ENCODE results near the gene EEPD1. TPM values are rescaled to one million over a fixed set of nuclear protein-coding genes. Genes with fewer than 3 reads are reported as not detected.
"Not testable (repeated sequence)": the region's sequence is repeated elsewhere in the genome, so short reads cannot be mapped to it uniquely, and the experiment has no call there.

Gene EEPD1
- total and polyA plus RNA-seq, 4 donors: 2.3 to 12.3 (median 7.1) TPM

DNA sequence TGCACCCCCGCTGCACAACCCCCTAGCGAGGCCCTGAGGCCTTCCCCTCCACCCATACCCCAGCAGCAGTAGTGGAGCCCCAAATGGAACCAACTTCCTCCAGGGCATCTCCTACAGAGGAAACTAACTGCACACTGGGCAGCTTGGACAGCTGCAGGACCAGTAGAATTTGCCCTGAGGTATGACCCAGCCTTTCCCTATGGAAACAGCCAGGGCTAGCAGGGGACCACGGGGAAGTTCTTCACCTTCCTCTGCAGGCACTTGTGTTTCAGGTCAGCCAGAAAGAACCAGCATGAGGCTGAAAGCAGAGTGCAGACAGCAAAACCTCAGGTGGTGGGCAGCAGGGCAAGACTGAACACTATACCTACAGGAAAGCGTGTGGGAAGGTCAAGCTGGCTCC is 5.7 kb upstream of the EEPD1 start:
- TF ChIP-seq FOXA1 (IDR thresholded peaks at IDR 0.05) (no peak), HNF4G (IDR thresholded peaks at IDR 0.05) (no peak)
- Histone ChIP-seq H3K4me3 (ENCODE audit: low read depth in 1 of 3, low read length in 3 of 3) (no peak overlapping the region), H3K9me3 (ENCODE audit: control insufficient read depth in 4 of 4, low read length in 3 of 4) (no peaks in the 10 kb centered on the region), H3K4me1 (ENCODE audit: control insufficient read depth in 4 of 4, insufficient read depth in 4 of 4, low read length in 3 of 4) (peaks cover 1 to 29% (median 21%) of the 10 kb centered on the region in 4 donors), H3K36me3 (ENCODE audit: control insufficient read depth in 4 of 4, insufficient read depth in 3 of 4, low read depth in 1 of 4, low read length in 3 of 4) (no peaks in the 10 kb centered on the region), H3K9ac (ENCODE audit: low read depth in 1 of 2, low read length in 2 of 2) (no peak overlapping the region), H3K27ac (ENCODE audit: low read depth in 1 of 2, low read length in 2 of 2) (no peak overlapping the region), H3K27me3 (ENCODE audit: control insufficient read depth in 4 of 4, insufficient read depth in 4 of 4, low read length in 3 of 4) (no peaks in the 10 kb centered on the region)
- DNase-seq (ENCODE audit: low spot score): no peak
- WGBS: 75% methylated on average over 4 of the region's 4 CpGs

DNA sequence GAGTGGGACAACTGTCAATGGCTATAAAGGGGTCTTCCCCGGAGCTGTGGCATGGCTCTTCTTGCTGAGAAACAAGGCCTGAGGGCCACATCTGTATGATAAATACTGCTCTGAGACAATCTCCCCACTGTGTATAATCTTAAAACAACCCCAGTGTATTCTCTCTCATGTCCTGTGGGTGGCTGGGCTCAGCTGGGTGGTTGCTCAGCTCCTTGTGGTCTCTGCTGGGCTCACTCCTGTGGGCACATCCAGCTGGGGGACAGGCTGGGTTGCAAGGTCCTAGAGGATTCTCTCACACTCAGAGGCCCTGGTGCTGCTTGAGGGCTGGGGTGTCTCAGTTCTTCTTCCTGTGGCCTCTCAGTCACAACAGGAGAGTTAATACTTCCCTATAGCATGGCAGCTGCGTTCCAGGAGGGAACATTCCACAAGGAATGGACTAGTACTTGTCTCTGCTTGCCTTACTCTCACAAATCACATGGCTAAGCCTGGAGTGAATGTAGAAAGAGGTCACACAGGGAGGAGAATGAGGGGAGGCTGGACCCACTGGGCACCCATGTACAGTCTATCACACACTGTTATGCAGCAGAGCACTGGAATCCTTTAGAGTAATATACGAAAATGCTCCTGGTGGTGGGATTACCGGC is 4.5 kb upstream of the EEPD1 start:
- WGBS: 69% methylated on average over 4 of the region's 4 CpGs

DNA sequence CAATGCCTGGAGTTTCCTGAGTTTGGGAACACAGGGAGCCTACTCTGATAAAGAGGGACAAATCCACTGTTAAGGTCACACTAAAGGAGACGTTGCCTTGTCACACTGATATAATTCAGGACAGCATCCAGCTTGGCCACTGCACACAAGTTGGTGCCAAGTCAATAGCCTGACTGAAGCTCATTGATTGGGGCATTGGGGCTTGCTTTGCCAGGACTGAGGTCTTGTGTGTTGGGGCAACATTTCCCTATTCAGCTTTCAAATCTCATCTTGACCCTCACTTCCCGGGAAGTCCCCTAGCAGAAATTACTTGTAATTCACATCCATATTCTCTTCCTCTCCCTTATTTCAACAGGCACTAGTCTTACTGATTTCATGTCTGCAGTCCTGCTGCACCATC is 3.8 kb upstream of the EEPD1 start:
- not testable (repeated sequence) for H3K9ac ChIP-seq (ENCODE audit: low read depth in 1 of 2, low read length in 2 of 2); H3K36me3 ChIP-seq (ENCODE audit: control insufficient read depth in 4 of 4, insufficient read depth in 3 of 4, low read depth in 1 of 4, low read length in 3 of 4); H3K4me3 ChIP-seq (ENCODE audit: low read depth in 1 of 3, low read length in 3 of 3); H3K9me3 ChIP-seq (ENCODE audit: control insufficient read depth in 4 of 4, low read length in 3 of 4); H3K27me3 ChIP-seq (ENCODE audit: control insufficient read depth in 4 of 4, insufficient read depth in 4 of 4, low read length in 3 of 4); DNase-seq (ENCODE audit: low spot score)
- TF ChIP-seq, protein P1, sequence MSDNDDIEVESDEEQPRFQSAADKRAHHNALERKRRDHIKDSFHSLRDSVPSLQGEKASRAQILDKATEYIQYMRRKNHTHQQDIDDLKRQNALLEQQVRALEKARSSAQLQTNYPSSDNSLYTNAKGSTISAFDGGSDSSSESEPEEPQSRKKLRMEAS (IDR thresholded peaks at IDR 0.05): peak; percentile 30
- TF ChIP-seq FOXA2 (IDR thresholded peaks at IDR 0.05): peak; percentile 23
- 50% methylated on average over 1 of the region's 2 CpGs for WGBS
- peaks cover 1 to 37% (median 25%) of the 10 kb centered on the region in 4 donors for H3K4me1 ChIP-seq (ENCODE audit: control insufficient read depth in 4 of 4, insufficient read depth in 4 of 4, low read length in 3 of 4)
- peak overlapping the region in 1 of 2 donors; percentile 33 for H3K27ac ChIP-seq (ENCODE audit: low read depth in 1 of 2, low read length in 2 of 2)

More for the DNA sequence above, 4.5 kb upstream of the EEPD1 start:
- Histone ChIP-seq H3K27ac (ENCODE audit: low read depth in 1 of 2, low read length in 2 of 2) (no peak overlapping the region), H3K27me3 (ENCODE audit: control insufficient read depth in 4 of 4, insufficient read depth in 4 of 4, low read length in 3 of 4) (no peaks in the 10 kb centered on the region), H3K4me3 (ENCODE audit: low read depth in 1 of 3, low read length in 3 of 3) (no peak overlapping the region), H3K4me1 (ENCODE audit: control insufficient read depth in 4 of 4, insufficient read depth in 4 of 4, low read length in 3 of 4) (peaks cover 1 to 30% (median 22%) of the 10 kb centered on the region in 4 donors), H3K9me3 (ENCODE audit: control insufficient read depth in 4 of 4, low read length in 3 of 4) (no peaks in the 10 kb centered on the region), H3K9ac (ENCODE audit: low read depth in 1 of 2, low read length in 2 of 2) (no peak overlapping the region), H3K36me3 (ENCODE audit: control insufficient read depth in 4 of 4, insufficient read depth in 3 of 4, low read depth in 1 of 4, low read length in 3 of 4) (no peaks in the 10 kb centered on the region)
- no peak for DNase-seq (ENCODE audit: low spot score)
- no peak for TF ChIP-seq FOXA1 (IDR thresholded peaks at IDR 0.05)

DNA sequence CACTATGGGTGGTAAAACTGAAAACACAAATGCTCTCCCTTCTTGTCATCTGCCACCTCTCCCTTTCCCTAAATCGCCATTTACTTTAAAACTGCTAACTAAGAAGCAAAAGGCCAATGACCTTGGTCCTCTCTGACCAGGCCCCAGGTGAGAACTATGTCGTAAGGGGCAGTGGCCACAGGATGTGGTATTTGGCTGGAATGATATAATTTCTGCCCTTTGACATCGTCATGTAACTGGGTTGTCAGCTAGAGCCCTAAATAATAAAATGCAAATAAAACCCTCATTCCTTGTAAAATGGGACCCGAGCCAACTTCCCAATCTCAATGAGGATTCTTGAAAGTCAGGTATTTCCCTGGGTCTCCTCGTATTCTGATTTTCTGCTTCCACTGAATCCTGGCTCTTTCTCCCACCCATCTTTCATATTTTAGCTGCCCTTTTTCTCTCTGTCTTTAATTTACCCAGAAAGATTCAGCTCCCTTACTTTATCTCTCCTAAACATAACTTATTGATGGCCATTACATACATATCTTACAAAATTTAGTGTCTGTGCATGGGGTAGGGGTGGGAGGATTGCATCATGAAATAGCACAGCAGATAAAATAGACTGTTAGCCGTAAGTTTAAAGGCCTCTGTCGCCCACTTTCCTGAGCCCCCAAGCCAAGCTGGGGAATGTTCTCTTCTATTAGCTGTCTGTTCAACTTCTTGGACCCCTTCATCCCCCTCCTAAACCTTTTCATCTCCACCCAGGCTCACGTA is 3.2 kb upstream of the EEPD1 start:
- H3K9me3 ChIP-seq (ENCODE audit: control insufficient read depth in 4 of 4, low read length in 3 of 4): no peaks in the 10 kb centered on the region
- H3K4me3 ChIP-seq (ENCODE audit: low read depth in 1 of 3, low read length in 3 of 3): no peak overlapping the region
- peaks cover 3 to 44% (median 28%) of the 10 kb centered on the region in 4 donors for H3K4me1 ChIP-seq (ENCODE audit: control insufficient read depth in 4 of 4, insufficient read depth in 4 of 4, low read length in 3 of 4)
- TF ChIP-seq SP1 (IDR thresholded peaks at IDR 0.05) (peak; percentile 64), RAD21 (IDR thresholded peaks at IDR 0.05) (no peak), EGR1 (IDR thresholded peaks at IDR 0.05; ENCODE audit: low read depth in 2 of 2) (no peak), GABPA (IDR thresholded peaks at IDR 0.05 in 1 of 2, conservative IDR thresholded peaks at IDR 0.05 in 1 of 2) (no peak), RXRA (IDR thresholded peaks at IDR 0.05) (peak; percentile 80), HNF4A (conservative IDR thresholded peaks at IDR 0.05) (peak; percentile 53 to 76), FOXA2 (IDR thresholded peaks at IDR 0.05) (no peak), JUND (IDR thresholded peaks at IDR 0.05) (peak in 1 of 2 donors; percentile 35), YY1 (IDR thresholded peaks at IDR 0.05) (peak; percentile 17), FOXA1 (IDR thresholded peaks at IDR 0.05) (no peak)
- TF ChIP-seq, protein P2, sequence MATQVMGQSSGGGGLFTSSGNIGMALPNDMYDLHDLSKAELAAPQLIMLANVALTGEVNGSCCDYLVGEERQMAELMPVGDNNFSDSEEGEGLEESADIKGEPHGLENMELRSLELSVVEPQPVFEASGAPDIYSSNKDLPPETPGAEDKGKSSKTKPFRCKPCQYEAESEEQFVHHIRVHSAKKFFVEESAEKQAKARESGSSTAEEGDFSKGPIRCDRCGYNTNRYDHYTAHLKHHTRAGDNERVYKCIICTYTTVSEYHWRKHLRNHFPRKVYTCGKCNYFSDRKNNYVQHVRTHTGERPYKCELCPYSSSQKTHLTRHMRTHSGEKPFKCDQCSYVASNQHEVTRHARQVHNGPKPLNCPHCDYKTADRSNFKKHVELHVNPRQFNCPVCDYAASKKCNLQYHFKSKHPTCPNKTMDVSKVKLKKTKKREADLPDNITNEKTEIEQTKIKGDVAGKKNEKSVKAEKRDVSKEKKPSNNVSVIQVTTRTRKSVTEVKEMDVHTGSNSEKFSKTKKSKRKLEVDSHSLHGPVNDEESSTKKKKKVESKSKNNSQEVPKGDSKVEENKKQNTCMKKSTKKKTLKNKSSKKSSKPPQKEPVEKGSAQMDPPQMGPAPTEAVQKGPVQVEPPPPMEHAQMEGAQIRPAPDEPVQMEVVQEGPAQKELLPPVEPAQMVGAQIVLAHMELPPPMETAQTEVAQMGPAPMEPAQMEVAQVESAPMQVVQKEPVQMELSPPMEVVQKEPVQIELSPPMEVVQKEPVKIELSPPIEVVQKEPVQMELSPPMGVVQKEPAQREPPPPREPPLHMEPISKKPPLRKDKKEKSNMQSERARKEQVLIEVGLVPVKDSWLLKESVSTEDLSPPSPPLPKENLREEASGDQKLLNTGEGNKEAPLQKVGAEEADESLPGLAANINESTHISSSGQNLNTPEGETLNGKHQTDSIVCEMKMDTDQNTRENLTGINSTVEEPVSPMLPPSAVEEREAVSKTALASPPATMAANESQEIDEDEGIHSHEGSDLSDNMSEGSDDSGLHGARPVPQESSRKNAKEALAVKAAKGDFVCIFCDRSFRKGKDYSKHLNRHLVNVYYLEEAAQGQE (IDR thresholded peaks at IDR 0.05): no peak
- TF ChIP-seq, protein P3, sequence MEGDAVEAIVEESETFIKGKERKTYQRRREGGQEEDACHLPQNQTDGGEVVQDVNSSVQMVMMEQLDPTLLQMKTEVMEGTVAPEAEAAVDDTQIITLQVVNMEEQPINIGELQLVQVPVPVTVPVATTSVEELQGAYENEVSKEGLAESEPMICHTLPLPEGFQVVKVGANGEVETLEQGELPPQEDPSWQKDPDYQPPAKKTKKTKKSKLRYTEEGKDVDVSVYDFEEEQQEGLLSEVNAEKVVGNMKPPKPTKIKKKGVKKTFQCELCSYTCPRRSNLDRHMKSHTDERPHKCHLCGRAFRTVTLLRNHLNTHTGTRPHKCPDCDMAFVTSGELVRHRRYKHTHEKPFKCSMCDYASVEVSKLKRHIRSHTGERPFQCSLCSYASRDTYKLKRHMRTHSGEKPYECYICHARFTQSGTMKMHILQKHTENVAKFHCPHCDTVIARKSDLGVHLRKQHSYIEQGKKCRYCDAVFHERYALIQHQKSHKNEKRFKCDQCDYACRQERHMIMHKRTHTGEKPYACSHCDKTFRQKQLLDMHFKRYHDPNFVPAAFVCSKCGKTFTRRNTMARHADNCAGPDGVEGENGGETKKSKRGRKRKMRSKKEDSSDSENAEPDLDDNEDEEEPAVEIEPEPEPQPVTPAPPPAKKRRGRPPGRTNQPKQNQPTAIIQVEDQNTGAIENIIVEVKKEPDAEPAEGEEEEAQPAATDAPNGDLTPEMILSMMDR (IDR thresholded peaks at IDR 0.05; ENCODE audit: low read depth, low read length, missing input control): no peak
- TF ChIP-seq, protein P4, sequence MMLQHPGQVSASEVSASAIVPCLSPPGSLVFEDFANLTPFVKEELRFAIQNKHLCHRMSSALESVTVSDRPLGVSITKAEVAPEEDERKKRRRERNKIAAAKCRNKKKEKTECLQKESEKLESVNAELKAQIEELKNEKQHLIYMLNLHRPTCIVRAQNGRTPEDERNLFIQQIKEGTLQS (IDR thresholded peaks at IDR 0.05): peak; percentile 12
- no peaks in the 10 kb centered on the region for H3K27me3 ChIP-seq (ENCODE audit: control insufficient read depth in 4 of 4, insufficient read depth in 4 of 4, low read length in 3 of 4)
- H3K9ac ChIP-seq (ENCODE audit: low read depth in 1 of 2, low read length in 2 of 2): no peak overlapping the region
- no peak for DNase-seq (ENCODE audit: low spot score)
- peak overlapping the region; percentile 54 to 60 for H3K27ac ChIP-seq (ENCODE audit: low read depth in 1 of 2, low read length in 2 of 2)
- 48% methylated on average over 8 of the region's 8 CpGs for WGBS
- no peaks in the 10 kb centered on the region for H3K36me3 ChIP-seq (ENCODE audit: control insufficient read depth in 4 of 4, insufficient read depth in 3 of 4, low read depth in 1 of 4, low read length in 3 of 4)

Measured in liver (tissue), 9 donors.